H1 (cell line): ENCODE results near the gene ASTN2. TPM values are rescaled to one million over a fixed set of nuclear protein-coding genes. Genes with fewer than 3 reads are reported as not detected.

Experiments
- CHD2 ChIP-seq: IDR thresholded peaks from 2 replicates; pipeline ENCODE4 v1.6.1; 2012; ENCODE audit warnings: low read length, improper control_type of control experiment
- CTBP2 ChIP-seq: IDR thresholded peaks from 2 replicates; pipeline ENCODE4 v1.7.0; 2011; ENCODE audit warnings: borderline replicate concordance, mild to moderate bottlenecking, moderate library complexity, mixed read lengths, low read length; ENCODE audit not compliant: insufficient read depth, insufficient read length
- EGR1 ChIP-seq: IDR thresholded peaks from 2 replicates; pipeline ENCODE4 v1.6.1; 2011; ENCODE audit warnings: low read depth, low read length, borderline replicate concordance
- NRF1 ChIP-seq: IDR thresholded peaks from 2 replicates; pipeline ENCODE4 v1.6.1; 2011; ENCODE audit warnings: mild to moderate bottlenecking, low read depth, low read length, improper control_type of control experiment
- SAP30 ChIP-seq: fragments of 300-600 bp; sonication (generic); IDR thresholded peaks from 2 replicates; pipeline ENCODE4 v1.7.1; 2012; ENCODE audit warnings: low read length, moderate library complexity, mild to moderate bottlenecking, inconsistent platforms; ENCODE audit not compliant: insufficient read depth, insufficient replicate concordance
- SIX5 ChIP-seq: IDR thresholded peaks from 2 replicates; pipeline ENCODE4 v1.6.1; 2011; ENCODE audit warnings: mild to moderate bottlenecking, low read depth, low read length
- SP2 ChIP-seq: IDR thresholded peaks from 2 replicates; pipeline ENCODE4 v1.6.1; 2012; ENCODE audit warnings: mild to moderate bottlenecking, low read length, inconsistent platforms
- polyA plus RNA-seq, 7 experiments: library from polyadenylated mRNA; depleted of rRNA in 3 of 7; stranded (reverse) in 5 of 7; unstranded in 2 of 7; fragments of >200 nt in 5 of 7; fragments of 200-250 nt in 2 of 7; gene quantifications; 1 replicate in 5 of 7; 2 replicates in 1 of 7; 4 replicates in 1 of 7; pipeline versions ENCODE4 v1.2.1 to v1.2.3, GENCODE V29; 2011 to 2013; ENCODE audit warnings: missing spikeins in 2 of 7, mixed read lengths in 2 of 7
- total RNA-seq: library from RNA; stranded (reverse); fragmentation: NEBNext Ultra II Directional; extraction: Animal tissue kit (Norgen Biotek cat#: 25700); gene quantifications from 2 replicates; pipeline ENCODE4 v1.2.1, GENCODE V29; 2021

ASTN2 gene
- total and polyA plus RNA-seq, 2 of the 8 experiments (the other 6 are each of a cell fraction or from before 2014, with no cell fraction given) = 8.2 to 13.7 TPM

DNA sequence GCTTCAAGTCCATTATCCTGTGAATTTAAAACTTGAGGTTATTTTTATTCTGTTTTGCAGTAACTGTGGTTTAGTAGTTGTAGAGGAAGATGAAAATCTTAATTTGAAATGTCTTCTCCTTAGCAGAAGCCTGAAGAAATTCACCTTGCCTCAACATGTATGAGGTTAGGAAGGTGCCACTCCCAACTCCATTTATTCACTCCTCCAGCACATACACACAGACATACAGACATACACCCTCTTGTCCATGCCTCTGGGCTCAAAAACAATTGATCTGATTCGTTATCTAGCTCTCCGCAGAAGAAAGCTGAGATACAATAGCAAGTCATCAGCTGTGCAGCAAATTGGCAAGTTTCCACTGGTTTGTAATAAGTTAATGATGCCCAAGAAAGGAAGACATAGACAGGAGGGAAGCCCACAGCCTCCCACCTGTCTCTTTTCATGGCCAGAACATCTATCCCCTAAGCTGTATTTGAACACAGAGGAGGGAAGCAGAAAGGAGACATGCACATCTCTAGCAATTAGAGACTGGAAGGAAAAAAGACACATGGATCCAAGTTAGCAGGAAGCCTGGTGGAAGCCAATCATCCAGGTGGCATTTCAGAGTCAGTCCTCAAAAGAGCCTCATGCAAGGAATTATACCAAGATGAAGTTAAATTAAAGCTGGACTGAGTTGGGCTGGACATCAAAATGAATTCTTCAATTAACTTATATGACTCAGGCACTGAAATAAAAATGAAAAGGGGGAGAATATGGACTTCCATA lies 257.9 kb downstream of the ASTN2 start (continued):
- TF ChIP-seq NRF1 (no peak), CTBP2 (no peak), EGR1 (no peak), SIX5 (no peak), SP2 (no peak), SAP30 (no peak), CHD2 (no peak)
